ENCODE measurements around the gene CYP11A1. TPM values are rescaled to one million over a fixed set of nuclear protein-coding genes. Genes with fewer than 3 reads are reported as not detected.

The CYP11A1 gene
- total RNA-seq, 3 donors from 2014 or later: 0.52 to 0.82 (median 0.60) TPM

GRCh38 chr15:74413350-74414080 lies 46.1 kb upstream of the CYP11A1 start:
- intact Hi-C loops (cut with DNase I, micrococcal nuclease): no loop called here
- H3K9me3 ChIP-seq: no peaks in the 10 kb centered on the region
- no peak for DNase-seq
- H3K36me3 ChIP-seq (ENCODE audit: low read depth): no peaks in the 10 kb centered on the region
- ATAC-seq: no peak
- H3K4me3 ChIP-seq: no peak overlapping the region
- no peaks in the 10 kb centered on the region for H3K4me1 ChIP-seq (ENCODE audit: low read depth)
- TF ChIP-seq CTCF (IDR thresholded peaks at IDR 0.05): no peak

DNA sequence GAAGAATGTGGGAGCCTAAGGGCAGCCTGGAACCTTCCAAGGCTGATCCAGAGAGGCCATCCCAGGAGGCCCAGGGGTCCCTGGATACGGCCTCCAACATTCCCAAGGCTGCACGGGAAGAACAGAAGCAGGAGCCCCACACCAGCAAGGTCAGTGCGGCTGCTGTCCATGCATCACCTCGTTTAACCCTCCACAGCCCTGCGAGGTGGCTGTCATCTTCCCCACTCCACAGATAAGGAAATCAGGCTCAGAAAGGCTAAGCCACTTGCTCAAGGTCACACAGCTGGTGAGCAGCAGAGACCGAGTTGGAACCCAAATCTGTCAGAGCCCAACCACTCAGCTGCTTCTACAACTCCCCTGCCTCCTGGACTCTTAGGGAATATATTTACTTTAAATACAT lies 44.7 kb upstream of the CYP11A1 start:
- Histone ChIP-seq H3K4me3 (no peak overlapping the region), H3K9me3 (no peaks in the 10 kb centered on the region), H3K4me1 (ENCODE audit: low read depth) (no peaks in the 10 kb centered on the region), H3K36me3 (ENCODE audit: low read depth) (no peaks in the 10 kb centered on the region)
- intact Hi-C loops (cut with DNase I, micrococcal nuclease): no loop called here
- DNase-seq (no peak), ATAC-seq (no peak)
- TF ChIP-seq CTCF (IDR thresholded peaks at IDR 0.05): no peak

DNA sequence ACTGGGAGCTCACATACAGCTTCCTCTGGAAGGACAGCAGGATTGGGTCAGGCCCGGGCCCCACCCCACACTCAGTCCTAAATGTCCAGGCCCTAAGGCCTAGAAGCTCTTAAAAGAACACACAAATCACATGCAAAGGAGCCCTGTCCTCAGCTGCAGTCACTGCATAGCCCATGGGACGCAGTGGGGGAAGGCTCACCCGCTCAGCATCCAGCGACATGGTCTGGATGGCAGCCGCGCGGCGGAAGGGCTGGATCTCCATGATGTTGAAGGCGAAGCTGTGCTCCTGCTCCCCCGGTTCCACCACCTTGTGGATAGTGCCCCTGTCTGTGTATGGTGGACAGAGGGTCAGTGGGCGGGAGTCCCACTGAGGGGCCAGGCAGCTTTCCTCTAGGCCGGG lies 44.2 kb upstream of the CYP11A1 start:
- DNase-seq (no peak), ATAC-seq (no peak)
- Histone ChIP-seq H3K4me3 (no peak overlapping the region), H3K36me3 (ENCODE audit: low read depth) (no peaks in the 10 kb centered on the region), H3K9me3 (no peaks in the 10 kb centered on the region), H3K4me1 (ENCODE audit: low read depth) (no peaks in the 10 kb centered on the region)
- TF ChIP-seq CTCF (IDR thresholded peaks at IDR 0.05): no peak
- intact Hi-C loops (cut with DNase I, micrococcal nuclease): no loop called here

DNA sequence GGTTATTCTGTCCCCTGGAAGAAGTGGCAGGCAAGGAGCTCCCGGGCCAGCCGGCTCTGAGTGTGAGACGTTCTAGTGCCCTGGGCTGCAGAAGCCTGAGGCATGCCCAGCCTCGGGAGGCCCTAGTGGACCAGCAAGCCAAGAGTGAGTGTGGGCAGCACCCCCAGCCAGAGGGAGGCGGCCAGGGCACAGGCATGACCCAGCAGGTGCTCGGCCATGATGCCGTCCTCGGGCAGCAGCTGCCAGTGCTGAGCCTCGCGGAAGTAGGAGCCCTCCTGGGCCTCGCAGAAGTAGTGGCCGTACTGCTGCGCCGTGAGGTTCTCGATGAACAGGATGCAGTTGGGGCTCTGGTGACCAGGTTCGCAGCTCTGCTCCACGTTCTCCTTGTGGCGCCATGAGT lies 43.1 kb upstream of the CYP11A1 start:
- DNase-seq: no peak
- Histone ChIP-seq H3K36me3 (ENCODE audit: low read depth) (no peaks in the 10 kb centered on the region), H3K9me3 (no peaks in the 10 kb centered on the region), H3K4me1 (ENCODE audit: low read depth) (no peaks in the 10 kb centered on the region), H3K4me3 (no peak overlapping the region)
- TF ChIP-seq CTCF (IDR thresholded peaks at IDR 0.05): no peak
- ATAC-seq: no peak
- intact Hi-C loops (cut with DNase I, micrococcal nuclease): no loop called here

DNA sequence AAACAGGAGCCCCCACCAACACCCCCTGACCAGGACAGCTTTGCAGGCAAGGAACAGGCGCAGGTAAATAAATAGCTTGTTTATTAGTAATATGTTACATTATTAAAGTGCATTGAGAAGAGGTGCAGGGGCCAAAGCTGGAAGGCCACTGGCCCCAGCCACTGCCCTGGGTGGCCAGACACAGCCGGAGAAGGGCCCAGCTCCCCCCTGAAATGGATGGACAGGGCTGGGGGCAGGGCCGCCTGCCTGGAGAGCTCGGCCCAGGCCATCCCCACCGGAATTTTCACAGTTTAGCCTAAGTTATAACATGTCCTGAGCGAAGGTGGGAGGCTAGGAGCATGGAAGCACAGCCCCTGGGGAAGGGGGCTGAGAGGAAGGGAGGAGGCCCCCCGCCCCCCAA lies 41.8 kb upstream of the CYP11A1 start:
- Histone ChIP-seq H3K4me1 (ENCODE audit: low read depth) (no peaks in the 10 kb centered on the region), H3K9me3 (no peaks in the 10 kb centered on the region), H3K4me3 (no peak overlapping the region), H3K36me3 (ENCODE audit: low read depth) (no peaks in the 10 kb centered on the region)
- intact Hi-C loops (cut with DNase I, micrococcal nuclease): no loop called here
- no peak for TF ChIP-seq CTCF (IDR thresholded peaks at IDR 0.05)
- no peak for DNase-seq
- no peak for ATAC-seq

DNA sequence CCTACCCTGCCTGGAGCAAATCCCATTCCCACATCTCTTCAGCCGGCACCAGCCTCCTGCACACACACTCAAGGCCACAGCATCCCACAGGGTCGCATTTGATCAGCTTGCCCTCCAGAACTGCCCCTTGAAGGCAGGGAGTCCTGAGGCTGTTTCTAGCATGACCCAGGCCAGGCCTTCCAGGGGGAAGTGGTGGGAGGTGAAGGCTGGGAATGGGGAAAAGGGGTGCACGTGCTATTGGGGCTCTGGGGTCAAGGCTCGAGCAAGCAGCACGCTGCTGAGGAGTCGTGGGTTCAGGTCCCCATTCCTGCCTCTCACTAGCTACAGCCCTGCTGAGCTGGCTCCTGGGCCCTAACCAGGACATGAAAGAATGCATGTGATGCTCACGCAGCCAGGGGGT lies 41.4 kb upstream of the CYP11A1 start:
- TF ChIP-seq CTCF (IDR thresholded peaks at IDR 0.05): no peak
- ATAC-seq: no peak

More for the DNA sequence above, 41.4 kb upstream of the CYP11A1 start:
- intact Hi-C loops (cut with DNase I, micrococcal nuclease): no loop called here
- Histone ChIP-seq H3K9me3 (no peaks in the 10 kb centered on the region), H3K4me1 (ENCODE audit: low read depth) (no peaks in the 10 kb centered on the region), H3K36me3 (ENCODE audit: low read depth) (no peaks in the 10 kb centered on the region), H3K4me3 (no peak overlapping the region)
- DNase-seq: no peak

All from mucosa of descending colon (tissue), 3 donors.